Neuron (in vitro differentiated cells): ENCODE data around the gene PATJ.
"Not testable (repeated sequence)": the region's sequence is repeated elsewhere in the genome, so short reads cannot be mapped to it uniquely, and the experiment has no call there.

Experiments
- H2AFZ ChIP-seq: one replicate; pipeline ENCODE4 v1.6.1; 2013; ENCODE audit warnings: low read depth, mild to moderate bottlenecking, inconsistent platforms, low read length, moderate library complexity
- H3K27me3 ChIP-seq: one replicate; pipeline ENCODE4 v1.6.1; 2013; ENCODE audit warnings: low read length; ENCODE audit not compliant: insufficient read depth
- H3K36me3 ChIP-seq: one replicate; pipeline ENCODE4 v1.6.1; 2013; ENCODE audit warnings: low read length; ENCODE audit not compliant: insufficient read depth
- H3K4me1 ChIP-seq: one replicate; pipeline ENCODE4 v1.6.1; 2013; ENCODE audit warnings: low read length; ENCODE audit not compliant: insufficient read depth
- H3K4me3 ChIP-seq: 2 replicates; pipeline ENCODE4 v1.5.1; 2013; ENCODE audit warnings: mild to moderate bottlenecking, low read length, moderate library complexity
- H3K9me3 ChIP-seq: one replicate; pipeline ENCODE4 v1.6.1; 2013; ENCODE audit warnings: low read length

PATJ gene

DNA sequence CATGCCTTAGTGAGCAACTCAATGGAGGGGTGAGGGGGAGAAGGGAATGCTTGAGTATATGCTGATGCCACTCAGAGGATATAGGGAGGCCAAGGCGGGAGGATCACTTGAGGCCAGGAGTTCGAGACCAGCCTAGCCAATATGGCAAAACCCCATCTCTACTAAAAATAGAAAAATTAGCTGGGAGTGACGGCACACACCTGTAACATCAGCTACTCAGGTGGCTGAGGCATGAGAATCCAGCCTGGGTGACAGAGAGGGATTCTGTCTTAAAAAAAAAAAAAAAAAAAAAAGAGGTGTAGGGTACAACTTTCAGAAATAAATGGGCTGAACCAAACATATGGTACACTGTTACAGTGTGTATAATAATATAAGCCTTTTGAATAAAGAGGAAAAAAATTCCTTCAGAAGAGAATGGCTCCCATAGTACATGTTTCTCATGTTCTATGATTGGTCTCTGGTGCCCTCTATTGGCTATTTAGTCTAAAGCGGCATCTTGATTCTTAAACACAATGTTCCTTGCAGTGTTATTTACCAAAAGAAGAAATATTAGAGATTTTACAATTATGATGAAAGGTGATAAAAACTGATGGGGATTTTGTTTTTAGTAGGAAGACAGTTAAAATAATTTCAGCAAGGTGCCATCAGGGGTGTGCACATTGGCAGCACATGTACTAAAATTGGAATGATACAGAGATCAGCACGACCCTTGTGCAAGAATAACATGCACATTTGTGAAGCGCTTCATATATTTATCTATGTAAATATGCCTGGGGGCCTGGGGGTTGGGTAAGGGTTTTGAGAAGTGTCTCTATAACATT, 109.8 kb downstream of the PATJ start:
- no peaks in the 10 kb centered on the region for H3K4me1 ChIP-seq

DNA sequence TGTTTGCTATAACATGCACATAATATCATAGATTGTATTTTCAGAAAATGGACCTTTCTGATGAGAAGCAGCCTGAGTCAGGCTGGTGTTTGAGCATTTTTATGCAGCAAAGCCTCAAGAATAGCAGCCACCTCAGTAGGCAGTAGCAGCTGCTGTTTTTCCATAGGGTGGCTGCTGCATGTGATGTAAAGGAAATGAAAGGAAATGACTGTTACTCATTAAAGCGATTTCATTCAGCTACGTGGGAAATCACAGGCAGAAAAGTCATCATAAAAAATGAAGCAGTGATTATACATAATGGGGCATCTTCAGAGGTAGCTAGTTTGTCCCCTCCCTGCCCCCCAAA, 110.4 kb downstream of the PATJ start:
- Histone ChIP-seq H3K4me1 (no peaks in the 10 kb centered on the region), H3K9me3 (no peaks in the 10 kb centered on the region), H3K4me3 (no peak overlapping the region), H3K27me3 (no peaks in the 10 kb centered on the region), H3K36me3 (no peaks in the 10 kb centered on the region), H2AFZ (no peak overlapping the region)

More for the DNA sequence above, 109.8 kb downstream of the PATJ start:
- no peak overlapping the region for H2AFZ ChIP-seq
- H3K27me3 ChIP-seq = no peaks in the 10 kb centered on the region
- no peaks in the 10 kb centered on the region for H3K36me3 ChIP-seq
- H3K9me3 ChIP-seq = no peaks in the 10 kb centered on the region
- no peak overlapping the region for H3K4me3 ChIP-seq

DNA sequence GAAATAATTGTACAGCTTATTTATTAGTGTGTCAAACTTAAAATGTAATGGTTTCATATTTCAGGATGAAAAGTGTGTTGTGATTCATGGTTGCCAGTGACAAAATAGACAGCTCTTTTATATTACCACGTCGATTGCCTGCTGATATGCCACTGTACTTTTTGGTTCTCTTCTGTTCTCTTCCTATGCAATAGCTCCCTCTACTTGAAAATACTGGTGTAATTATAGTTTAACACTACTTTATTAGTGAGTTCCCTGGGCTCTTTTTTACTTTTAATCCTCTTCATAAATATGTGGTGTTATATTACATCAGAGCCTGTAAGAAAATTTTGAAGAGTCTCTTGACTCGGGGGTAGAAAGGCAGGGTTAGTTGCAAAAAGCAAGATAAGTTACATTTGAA, 111.3 kb downstream of the PATJ start:
- no peaks in the 10 kb centered on the region for H3K27me3 ChIP-seq
- H3K4me1 ChIP-seq = no peaks in the 10 kb centered on the region
- no peaks in the 10 kb centered on the region for H3K36me3 ChIP-seq
- no peaks in the 10 kb centered on the region for H3K9me3 ChIP-seq
- no peak overlapping the region for H2AFZ ChIP-seq
- H3K4me3 ChIP-seq = no peak overlapping the region

DNA sequence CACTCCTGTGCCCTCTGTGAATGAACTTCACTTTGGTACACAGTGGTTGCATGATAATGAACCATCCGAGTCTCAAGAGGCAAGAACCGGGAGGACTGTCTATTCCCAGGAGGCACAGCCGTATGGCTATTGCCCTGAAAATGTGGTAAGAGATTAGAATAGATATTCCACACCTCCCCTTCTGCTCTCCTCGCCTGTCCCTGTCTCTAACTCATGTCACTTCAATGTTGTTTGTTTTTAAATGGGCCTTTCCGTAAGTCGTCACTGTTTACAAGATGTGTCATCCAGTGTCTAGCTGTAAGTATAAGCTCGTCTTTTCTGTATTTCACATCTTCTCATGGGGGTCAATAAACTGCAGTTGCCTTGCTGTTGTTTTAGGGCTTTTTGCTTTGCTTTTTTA, 122.2 kb downstream of the PATJ start:
- Histone ChIP-seq H3K27me3 (no peaks in the 10 kb centered on the region), H3K36me3 (no peaks in the 10 kb centered on the region)

DNA sequence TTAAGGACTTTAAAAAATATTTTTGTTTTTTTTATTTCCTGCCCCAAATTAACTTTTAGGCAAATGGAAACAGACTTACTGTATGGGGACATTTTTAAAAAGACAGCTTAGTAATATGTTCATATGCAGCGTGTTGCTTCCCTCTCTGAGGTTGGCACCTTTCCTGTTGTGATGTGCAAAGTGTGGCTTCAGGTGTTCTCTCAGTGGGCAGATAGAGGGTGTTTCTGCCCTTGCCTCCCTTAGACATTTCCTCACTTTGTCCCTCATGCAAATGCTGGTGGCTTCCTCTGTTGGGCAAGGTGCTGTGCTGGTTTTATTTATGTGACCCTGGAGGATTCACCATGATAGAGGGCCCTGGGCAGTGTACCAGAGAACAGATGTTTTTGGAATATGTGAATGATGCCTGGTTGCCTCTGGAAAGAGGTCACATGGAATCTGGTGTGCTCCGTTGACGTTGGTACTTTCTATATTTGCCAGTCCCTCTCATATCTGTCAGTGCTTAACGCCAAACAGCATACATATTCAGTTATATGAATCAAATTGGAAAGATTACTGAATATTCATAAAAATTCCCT, 123.5 kb downstream of the PATJ start:
- Histone ChIP-seq H2AFZ (no peak overlapping the region), H3K36me3 (no peaks in the 10 kb centered on the region), H3K4me1 (peaks cover 5% of the 10 kb centered on the region), H3K9me3 (no peaks in the 10 kb centered on the region), H3K27me3 (no peaks in the 10 kb centered on the region), H3K4me3 (no peak overlapping the region)

More for the DNA sequence above, 122.2 kb downstream of the PATJ start:
- H3K4me1 ChIP-seq = no peaks in the 10 kb centered on the region
- no peak overlapping the region for H3K4me3 ChIP-seq
- H2AFZ ChIP-seq = no peak overlapping the region
- no peaks in the 10 kb centered on the region for H3K9me3 ChIP-seq

DNA sequence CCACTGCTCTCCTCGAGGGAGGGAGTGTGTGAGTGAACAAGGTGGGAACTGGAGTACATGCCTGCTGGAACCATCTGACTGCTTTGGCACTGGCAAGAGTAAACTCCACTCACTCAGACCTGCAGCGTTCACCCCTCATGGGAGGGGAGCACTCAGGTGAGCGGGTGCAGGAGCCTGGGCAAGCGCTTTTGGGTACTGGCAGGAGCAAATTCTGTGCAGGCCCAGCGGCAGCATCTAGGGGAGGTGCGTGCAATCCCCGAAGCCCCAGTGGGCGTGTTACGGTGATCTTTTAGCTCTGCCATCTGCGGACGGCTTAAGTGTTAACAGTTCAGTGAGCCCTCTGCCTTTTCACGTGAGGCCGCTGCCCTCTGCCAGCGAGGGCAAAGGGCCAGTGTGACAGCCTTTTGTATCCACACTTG, 127.4 kb downstream of the PATJ start:
- H3K4me1 ChIP-seq = peaks cover 5% of the 10 kb centered on the region
- H3K4me3 ChIP-seq = no peak overlapping the region
- H3K36me3 ChIP-seq = no peaks in the 10 kb centered on the region
- H3K27me3 ChIP-seq = no peaks in the 10 kb centered on the region
- H2AFZ ChIP-seq = no peak overlapping the region
- peaks cover 2% of the 10 kb centered on the region for H3K9me3 ChIP-seq

DNA sequence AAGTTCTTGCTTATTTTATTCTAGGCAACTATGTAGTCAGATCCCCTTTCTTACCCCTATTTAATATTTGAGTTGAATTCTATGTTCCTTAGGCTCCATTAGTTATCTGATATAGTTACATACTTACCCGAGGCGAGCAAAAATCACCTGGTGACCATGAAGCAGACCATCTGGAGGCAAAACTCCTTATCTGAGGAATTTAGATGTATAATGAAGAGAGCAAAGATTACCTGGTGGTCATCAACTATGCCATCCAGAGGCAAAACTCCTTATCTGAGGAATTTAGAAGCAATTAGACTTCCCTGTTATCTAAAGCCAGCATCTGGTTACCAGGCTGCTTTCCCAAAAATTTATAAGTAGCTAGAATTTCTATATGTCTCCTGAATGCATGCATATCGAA, 129.9 kb downstream of the PATJ start:
- Histone ChIP-seq H3K4me3 (no peak overlapping the region), H2AFZ (no peak overlapping the region)

DNA sequence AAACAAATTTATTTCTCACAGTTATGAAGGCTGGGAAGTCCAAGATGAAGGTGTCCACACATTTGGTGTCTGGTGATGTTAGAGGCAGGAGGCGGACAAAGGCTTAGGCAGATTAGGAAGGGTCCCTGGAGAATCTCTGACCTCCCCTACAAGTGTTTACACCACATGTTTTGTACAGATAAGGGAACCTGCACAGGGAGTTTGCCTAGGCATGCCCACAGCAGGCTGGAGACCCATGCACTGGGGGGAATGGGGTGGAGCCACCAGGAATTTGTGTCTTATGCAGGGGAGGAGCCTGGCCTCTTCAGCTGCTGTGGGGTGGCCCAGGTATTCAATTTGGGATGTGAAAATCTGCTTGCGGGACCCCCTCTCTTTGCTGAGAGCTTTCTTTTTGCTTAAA, 131.3 kb downstream of the PATJ start:
- Histone ChIP-seq H3K27me3 (no peaks in the 10 kb centered on the region), H3K4me1 (peaks cover 5% of the 10 kb centered on the region), H2AFZ (no peak overlapping the region), H3K4me3 (no peak overlapping the region), H3K9me3 (peaks cover 2% of the 10 kb centered on the region), H3K36me3 (no peaks in the 10 kb centered on the region)

More for the DNA sequence above, 129.9 kb downstream of the PATJ start:
- H3K4me1 ChIP-seq = peaks cover 5% of the 10 kb centered on the region
- H3K27me3 ChIP-seq = no peaks in the 10 kb centered on the region
- peaks cover 2% of the 10 kb centered on the region for H3K9me3 ChIP-seq
- H3K36me3 ChIP-seq = no peaks in the 10 kb centered on the region

DNA sequence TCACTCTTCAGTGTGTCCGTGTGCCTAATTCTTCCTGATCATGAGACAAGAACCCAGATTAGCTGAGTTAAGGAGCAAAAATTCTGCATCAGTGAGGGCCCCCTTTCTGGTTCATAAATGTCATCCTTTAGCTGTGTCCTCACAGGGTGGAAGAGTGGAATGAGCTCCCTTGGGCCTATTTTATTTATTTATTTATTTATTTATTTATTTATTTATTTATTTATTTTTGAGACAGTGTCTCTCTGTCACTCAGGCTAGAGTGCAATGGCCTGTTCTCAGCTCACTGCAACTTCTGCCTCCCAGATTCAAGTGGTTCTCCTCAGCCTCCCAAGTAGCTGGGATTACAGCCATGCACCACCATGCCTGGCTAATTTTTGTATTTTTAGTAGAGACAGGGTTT, 131.7 kb downstream of the PATJ start:
- H3K36me3 ChIP-seq = no peaks in the 10 kb centered on the region
- no peaks in the 10 kb centered on the region for H3K27me3 ChIP-seq
- no peak overlapping the region for H3K4me3 ChIP-seq
- H3K4me1 ChIP-seq = peaks cover 5% of the 10 kb centered on the region
- H3K9me3 ChIP-seq = peaks cover 2% of the 10 kb centered on the region
- no peak overlapping the region for H2AFZ ChIP-seq

DNA sequence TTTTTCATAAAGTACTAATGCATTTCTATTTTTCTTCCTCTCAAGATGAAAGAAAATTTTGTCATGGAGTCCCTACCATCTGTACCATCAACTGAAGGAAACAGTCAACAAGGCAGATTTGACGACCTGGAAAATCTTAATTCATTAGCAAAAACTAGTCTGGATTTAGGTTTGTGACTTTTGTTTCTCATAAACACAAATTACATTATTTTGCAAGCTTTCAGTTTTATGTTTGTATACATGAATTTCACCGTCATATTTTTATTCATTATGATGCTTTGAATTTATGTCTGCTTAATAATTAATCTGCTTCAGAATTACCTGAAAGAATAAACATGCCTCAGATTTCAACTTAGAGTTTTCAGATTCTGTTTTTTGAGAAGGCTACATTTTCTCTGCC, 132.9 kb downstream of the PATJ start:
- H3K9me3 ChIP-seq = peaks cover 2% of the 10 kb centered on the region
- no peak overlapping the region for H3K4me3 ChIP-seq
- no peaks in the 10 kb centered on the region for H3K27me3 ChIP-seq

DNA sequence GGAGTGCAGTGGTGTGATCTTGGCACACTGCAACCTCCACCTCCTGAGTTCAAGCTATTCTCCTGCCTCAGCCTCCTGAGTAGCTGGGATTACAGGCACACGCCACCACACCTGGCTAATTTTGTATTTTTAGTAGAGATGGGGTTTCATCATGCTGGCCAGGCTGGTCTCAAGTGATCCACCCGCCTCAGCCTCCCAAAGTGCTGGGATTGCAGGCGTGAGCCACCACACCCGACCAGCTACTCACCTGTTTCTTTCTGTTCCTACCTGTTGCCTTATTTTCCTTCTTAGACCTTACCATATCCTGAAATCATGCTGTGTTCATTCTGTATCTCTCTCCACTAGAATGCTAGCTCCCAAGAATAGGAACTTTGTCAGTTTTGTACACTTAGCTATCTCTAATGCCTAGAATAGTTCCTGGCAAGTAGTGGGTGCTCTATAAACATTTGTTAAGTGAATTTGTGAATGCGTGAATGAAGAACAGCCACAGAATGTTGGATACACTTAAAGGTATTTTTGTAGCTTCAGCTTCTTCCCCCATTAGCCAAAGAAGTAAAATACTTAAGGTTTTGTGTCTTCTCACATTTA, 137.7 kb downstream of the PATJ start:
- H3K4me1 ChIP-seq, H3K36me3 ChIP-seq, H3K27me3 ChIP-seq: not testable (repeated sequence)

More for the DNA sequence above, 132.9 kb downstream of the PATJ start:
- Histone ChIP-seq H2AFZ (no peak overlapping the region), H3K4me1 (peaks cover 2% of the 10 kb centered on the region), H3K36me3 (no peaks in the 10 kb centered on the region)

DNA sequence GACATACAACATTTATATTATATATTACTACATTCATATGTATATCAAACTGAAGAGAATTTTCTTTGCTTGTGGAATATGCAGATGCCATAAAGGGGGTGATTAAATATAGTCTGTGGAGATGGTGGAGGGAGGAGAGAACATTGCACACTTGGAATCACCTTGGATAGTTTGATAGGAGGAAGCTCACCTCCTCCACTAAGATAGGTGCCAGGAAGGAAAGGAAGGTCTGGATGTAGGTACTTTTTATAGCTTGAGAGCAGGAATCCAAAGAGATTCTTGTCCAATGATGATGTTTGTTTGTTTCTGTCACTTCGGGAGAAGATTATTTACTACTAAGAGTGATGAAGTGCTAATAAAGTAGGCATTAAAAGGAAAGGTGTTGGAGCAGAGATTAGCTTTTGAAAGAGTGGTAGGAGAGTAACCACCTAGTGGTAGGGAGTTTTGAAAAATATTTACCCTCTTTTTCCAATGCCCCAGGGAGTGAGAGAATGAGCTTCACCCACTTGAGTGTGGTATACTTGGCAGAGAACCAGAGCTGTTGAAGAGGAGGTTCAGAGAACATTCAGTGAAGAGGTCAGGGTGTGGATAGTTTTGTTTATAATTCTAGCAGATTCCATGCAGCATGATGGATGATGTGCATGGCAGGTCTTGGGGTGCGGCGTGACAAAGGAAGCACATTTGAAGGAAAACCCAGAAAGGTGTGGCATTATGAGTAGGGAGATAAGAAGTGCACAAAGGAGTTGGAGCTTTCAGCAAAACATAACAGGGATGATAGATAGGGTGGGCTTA, 145.0 kb downstream of the PATJ start:
- H3K4me1 ChIP-seq = no peaks in the 10 kb centered on the region
- no peak overlapping the region for H3K4me3 ChIP-seq

More for the DNA sequence above, 137.7 kb downstream of the PATJ start:
- H3K9me3 ChIP-seq, H2AFZ ChIP-seq, H3K4me3 ChIP-seq: not testable (repeated sequence)

More for the DNA sequence above, 145.0 kb downstream of the PATJ start:
- Histone ChIP-seq H3K27me3 (no peaks in the 10 kb centered on the region), H2AFZ (no peak overlapping the region), H3K9me3 (no peaks in the 10 kb centered on the region), H3K36me3 (no peaks in the 10 kb centered on the region)
